HepG2 (cell line): Measurements from ENCODE around the gene PFKL. TPM values are rescaled to one million over a fixed set of nuclear protein-coding genes. Genes with fewer than 3 reads are reported as not detected.

Experiments used
- AKAP8 ChIP-seq: sonication (generic); formaldehyde crosslinking; IDR thresholded peaks from 2 replicates; pipeline ENCODE4 v1.5.1; 2020; ENCODE audit warnings: mild to moderate bottlenecking, missing genetic modification reagents
- ELF3 ChIP-seq: IDR thresholded peaks from 2 replicates; pipeline ENCODE4 v1.6.1; 2016; ENCODE audit warnings: missing genetic modification reagents, missing compliant biosample characterization
- ELF4 ChIP-seq: sonication (generic); formaldehyde crosslinking; IDR thresholded peaks from 2 replicates; pipeline ENCODE4 v1.5.0; 2020; ENCODE audit warnings: missing genetic modification reagents, mild to moderate bottlenecking, moderate library complexity, borderline replicate concordance
- FIP1L1 ChIP-seq: fragments of 200-400 bp; formaldehyde crosslinking; IDR thresholded peaks from 2 replicates; pipeline ENCODE4 v1.6.1; 2018; ENCODE audit warnings: low read depth, mild to moderate bottlenecking, low read length, moderate library complexity, borderline replicate concordance; ENCODE audit not compliant: insufficient read depth
- HDAC1 ChIP-seq: sonication (generic); formaldehyde crosslinking; IDR thresholded peaks from 2 replicates; pipeline ENCODE4 v1.5.1; 2020; ENCODE audit warnings: mild to moderate bottlenecking, missing genetic modification reagents
- KDM5B ChIP-seq: sonication (generic); formaldehyde crosslinking; IDR thresholded peaks from 2 replicates; pipeline ENCODE4 v1.4.0; 2020; ENCODE audit warnings: missing genetic modification reagents, mild to moderate bottlenecking, borderline replicate concordance
- MEF2D ChIP-seq: sonication (generic); formaldehyde crosslinking; IDR thresholded peaks from 2 replicates; pipeline ENCODE4 v1.5.1; 2020; ENCODE audit warnings: mild to moderate bottlenecking, missing genetic modification reagents
- MXI1 ChIP-seq: IDR thresholded peaks from 3 replicates; pipeline ENCODE4 v1.6.1; 2012; ENCODE audit warnings: low read depth, low read length, inconsistent platforms, borderline replicate concordance
- POLR2A ChIP-seq, 2 experiments: IDR thresholded peaks; 2 replicates each; pipeline ENCODE4 v1.6.1; 2011; ENCODE audit warnings: low read depth in 2 of 2, low read length in 2 of 2, mild to moderate bottlenecking in 1 of 2, moderate library complexity in 1 of 2; ENCODE audit not compliant: insufficient read depth in 1 of 2
- POLR2G ChIP-seq: fragments of 200-400 bp; formaldehyde crosslinking; IDR thresholded peaks from 2 replicates; pipeline ENCODE4 v1.6.1; 2018; ENCODE audit warnings: mild to moderate bottlenecking, low read depth, low read length, moderate library complexity
- SKI ChIP-seq: fragments of 450-650 bp; IDR thresholded peaks from one replicate; pipeline ENCODE4 v1.6.1; 2018; ENCODE audit warnings: mild to moderate bottlenecking; ENCODE audit not compliant: partially characterized antibody
- ZNF136 ChIP-seq: sonication (generic); formaldehyde crosslinking; IDR thresholded peaks from 2 replicates; pipeline ENCODE4 v1.8.1; 2022; ENCODE audit warnings: low read depth, mild to moderate bottlenecking, moderate library complexity, missing genetic modification reagents
- ZNF333 ChIP-seq: sonication (generic); formaldehyde crosslinking; IDR thresholded peaks from 2 replicates; pipeline ENCODE4 v1.4.0; 2020; ENCODE audit warnings: mild to moderate bottlenecking, missing genetic modification reagents, borderline replicate concordance
- ZNF446 ChIP-seq: sonication (generic); formaldehyde crosslinking; IDR thresholded peaks from 2 replicates; pipeline ENCODE4 v1.5.0; 2020; ENCODE audit warnings: mild to moderate bottlenecking, missing genetic modification reagents
- polyA plus RNA-seq, 8 experiments: library from polyadenylated mRNA; depleted of rRNA in 3 of 8; stranded (reverse) in 7 of 8; unstranded in 1 of 8; fragments of >200 nt; fragmentation: Illumina TruSeq in 4 of 8; extraction: Trizol in 4 of 8; gene quantifications; 2 replicates each; pipeline versions ENCODE4 v1.2.1 to v1.2.3, GENCODE V29; 2011 to 2016; ENCODE audit warnings: low read depth in 4 of 8, missing spikeins in 1 of 8, mixed read lengths in 1 of 8; ENCODE audit not compliant: insufficient read depth in 1 of 8
- total RNA-seq, 5 experiments: library from RNA; depleted of rRNA; stranded (reverse); fragments of >200 nt; fragmentation: Illumina TruSeq; extraction: Trizol; gene quantifications; 2 replicates each; pipeline ENCODE4 v1.2.3, GENCODE V29; 2016; ENCODE audit warnings: low read depth in 1 of 5
- TF ChIP-seq, protein P1 (sequence below): IDR thresholded peaks from 2 replicates; pipeline ENCODE4 v1.6.1; 2012; ENCODE audit warnings: inconsistent platforms
- TF ChIP-seq, protein P2 (sequence below), 2 experiments: sonication (generic) in 1 of 2; formaldehyde crosslinking in 1 of 2; IDR thresholded peaks; 2 replicates each; pipeline versions ENCODE4 v1.4.0 to v1.6.1; 2018 to 2020; ENCODE audit warnings: missing genetic modification reagents in 2 of 2, borderline replicate concordance in 1 of 2, low read depth in 1 of 2, mild to moderate bottlenecking in 1 of 2, missing biosample characterization in 1 of 2
- TF ChIP-seq, protein P3 (sequence below): IDR thresholded peaks from 2 replicates; pipeline ENCODE4 v1.6.1; 2016; ENCODE audit warnings: mild to moderate bottlenecking, missing biosample characterization, missing genetic modification reagents
- TF ChIP-seq, protein P4 (sequence below): sonication (generic); formaldehyde crosslinking; IDR thresholded peaks from 2 replicates; pipeline ENCODE4 v1.4.0; 2020; ENCODE audit warnings: missing genetic modification reagents
- TF ChIP-seq, protein P5 (sequence below): sonication (generic); formaldehyde crosslinking; IDR thresholded peaks from 2 replicates; pipeline ENCODE4 v1.4.0; 2020; ENCODE audit warnings: mild to moderate bottlenecking, missing genetic modification reagents, borderline replicate concordance

Gene PFKL
- total and polyA plus RNA-seq, 2 of the 13 experiments (the other 11 are each of a cell fraction or from before 2014, with no cell fraction given): 92.8 to 106 TPM

DNA sequence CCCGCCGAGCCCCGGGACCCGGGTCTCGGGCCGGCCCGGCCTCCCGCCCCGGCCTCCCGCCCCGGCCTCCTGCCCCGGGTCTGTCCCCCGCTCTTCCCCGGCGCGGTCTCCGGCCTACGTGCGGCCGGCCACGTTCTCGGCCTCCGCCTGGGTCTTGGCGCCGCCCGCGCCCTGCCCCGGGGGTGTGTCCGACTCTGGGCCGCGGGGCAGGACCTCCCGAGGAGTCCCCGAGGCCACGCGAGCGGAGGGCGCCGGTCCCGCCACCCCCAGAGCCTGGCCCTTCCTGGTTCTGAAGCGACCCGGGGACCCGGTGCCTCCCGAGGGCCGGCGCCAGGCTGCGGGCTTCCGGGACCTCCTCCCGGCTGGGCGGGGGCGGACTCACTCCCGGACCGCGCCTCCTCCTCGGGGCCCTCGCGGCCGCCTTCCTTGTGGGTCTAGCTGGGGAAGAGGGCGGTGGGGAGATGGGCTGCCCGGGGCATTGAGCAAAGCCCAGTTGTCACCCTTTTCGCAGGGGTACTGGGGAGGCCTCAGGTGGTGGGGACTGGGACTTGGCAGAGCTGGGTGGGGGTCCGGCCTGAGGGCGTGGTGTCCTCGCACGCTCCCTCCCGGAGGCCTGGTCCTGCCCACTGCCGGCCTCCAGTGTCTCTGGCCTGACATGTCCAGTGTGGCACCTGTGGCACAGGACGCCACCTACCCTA, 558 bp downstream of the PFKL start (continued):
- 0 out of 2 replicates have a peak, but pooled peaks have one; percentile 35 for TF ChIP-seq ZNF136 (CRISPR knock-in tag)
- TF ChIP-seq, protein P1, sequence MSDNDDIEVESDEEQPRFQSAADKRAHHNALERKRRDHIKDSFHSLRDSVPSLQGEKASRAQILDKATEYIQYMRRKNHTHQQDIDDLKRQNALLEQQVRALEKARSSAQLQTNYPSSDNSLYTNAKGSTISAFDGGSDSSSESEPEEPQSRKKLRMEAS: no peak
- no peak for TF ChIP-seq FIP1L1
- TF ChIP-seq ELF3 (CRISPR knock-in tag): peak; percentile 34
- TF ChIP-seq, protein P2, sequence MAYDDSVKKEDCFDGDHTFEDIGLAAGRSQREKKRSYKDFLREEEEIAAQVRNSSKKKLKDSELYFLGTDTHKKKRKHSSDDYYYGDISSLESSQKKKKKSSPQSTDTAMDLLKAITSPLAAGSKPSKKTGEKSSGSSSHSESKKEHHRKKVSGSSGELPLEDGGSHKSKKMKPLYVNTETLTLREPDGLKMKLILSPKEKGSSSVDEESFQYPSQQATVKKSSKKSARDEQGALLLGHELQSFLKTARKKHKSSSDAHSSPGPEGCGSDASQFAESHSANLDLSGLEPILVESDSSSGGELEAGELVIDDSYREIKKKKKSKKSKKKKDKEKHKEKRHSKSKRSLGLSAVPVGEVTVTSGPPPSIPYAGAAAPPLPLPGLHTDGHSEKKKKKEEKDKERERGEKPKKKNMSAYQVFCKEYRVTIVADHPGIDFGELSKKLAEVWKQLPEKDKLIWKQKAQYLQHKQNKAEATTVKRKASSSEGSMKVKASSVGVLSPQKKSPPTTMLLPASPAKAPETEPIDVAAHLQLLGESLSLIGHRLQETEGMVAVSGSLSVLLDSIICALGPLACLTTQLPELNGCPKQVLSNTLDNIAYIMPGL (CRISPR knock-in tag; IDR thresholded peaks at IDR 0.05; ENCODE audit: borderline replicate concordance in 1 of 2, low read depth in 1 of 2): peak in 1 of 2 experiments; percentile 24; a peak in 1 of 4 replicates
- TF ChIP-seq, protein P3, sequence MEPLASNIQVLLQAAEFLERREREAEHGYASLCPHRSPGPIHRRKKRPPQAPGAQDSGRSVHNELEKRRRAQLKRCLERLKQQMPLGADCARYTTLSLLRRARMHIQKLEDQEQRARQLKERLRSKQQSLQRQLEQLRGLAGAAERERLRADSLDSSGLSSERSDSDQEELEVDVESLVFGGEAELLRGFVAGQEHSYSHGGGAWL (CRISPR knock-in tag): 0 out of 2 replicates have a peak, but pooled peaks have one; percentile 53
- TF ChIP-seq ZNF333 (CRISPR knock-in tag): 0 out of 2 replicates have a peak, but pooled peaks have one; percentile 68
- TF ChIP-seq, protein P4, sequence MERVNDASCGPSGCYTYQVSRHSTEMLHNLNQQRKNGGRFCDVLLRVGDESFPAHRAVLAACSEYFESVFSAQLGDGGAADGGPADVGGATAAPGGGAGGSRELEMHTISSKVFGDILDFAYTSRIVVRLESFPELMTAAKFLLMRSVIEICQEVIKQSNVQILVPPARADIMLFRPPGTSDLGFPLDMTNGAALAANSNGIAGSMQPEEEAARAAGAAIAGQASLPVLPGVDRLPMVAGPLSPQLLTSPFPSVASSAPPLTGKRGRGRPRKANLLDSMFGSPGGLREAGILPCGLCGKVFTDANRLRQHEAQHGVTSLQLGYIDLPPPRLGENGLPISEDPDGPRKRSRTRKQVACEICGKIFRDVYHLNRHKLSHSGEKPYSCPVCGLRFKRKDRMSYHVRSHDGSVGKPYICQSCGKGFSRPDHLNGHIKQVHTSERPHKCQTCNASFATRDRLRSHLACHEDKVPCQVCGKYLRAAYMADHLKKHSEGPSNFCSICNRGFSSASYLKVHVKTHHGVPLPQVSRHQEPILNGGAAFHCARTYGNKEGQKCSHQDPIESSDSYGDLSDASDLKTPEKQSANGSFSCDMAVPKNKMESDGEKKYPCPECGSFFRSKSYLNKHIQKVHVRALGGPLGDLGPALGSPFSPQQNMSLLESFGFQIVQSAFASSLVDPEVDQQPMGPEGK: peak; percentile 15; the same call in 1 of the 2 replicates
- TF ChIP-seq KDM5B (CRISPR knock-in tag): peak; percentile 68
- TF ChIP-seq, protein P5, sequence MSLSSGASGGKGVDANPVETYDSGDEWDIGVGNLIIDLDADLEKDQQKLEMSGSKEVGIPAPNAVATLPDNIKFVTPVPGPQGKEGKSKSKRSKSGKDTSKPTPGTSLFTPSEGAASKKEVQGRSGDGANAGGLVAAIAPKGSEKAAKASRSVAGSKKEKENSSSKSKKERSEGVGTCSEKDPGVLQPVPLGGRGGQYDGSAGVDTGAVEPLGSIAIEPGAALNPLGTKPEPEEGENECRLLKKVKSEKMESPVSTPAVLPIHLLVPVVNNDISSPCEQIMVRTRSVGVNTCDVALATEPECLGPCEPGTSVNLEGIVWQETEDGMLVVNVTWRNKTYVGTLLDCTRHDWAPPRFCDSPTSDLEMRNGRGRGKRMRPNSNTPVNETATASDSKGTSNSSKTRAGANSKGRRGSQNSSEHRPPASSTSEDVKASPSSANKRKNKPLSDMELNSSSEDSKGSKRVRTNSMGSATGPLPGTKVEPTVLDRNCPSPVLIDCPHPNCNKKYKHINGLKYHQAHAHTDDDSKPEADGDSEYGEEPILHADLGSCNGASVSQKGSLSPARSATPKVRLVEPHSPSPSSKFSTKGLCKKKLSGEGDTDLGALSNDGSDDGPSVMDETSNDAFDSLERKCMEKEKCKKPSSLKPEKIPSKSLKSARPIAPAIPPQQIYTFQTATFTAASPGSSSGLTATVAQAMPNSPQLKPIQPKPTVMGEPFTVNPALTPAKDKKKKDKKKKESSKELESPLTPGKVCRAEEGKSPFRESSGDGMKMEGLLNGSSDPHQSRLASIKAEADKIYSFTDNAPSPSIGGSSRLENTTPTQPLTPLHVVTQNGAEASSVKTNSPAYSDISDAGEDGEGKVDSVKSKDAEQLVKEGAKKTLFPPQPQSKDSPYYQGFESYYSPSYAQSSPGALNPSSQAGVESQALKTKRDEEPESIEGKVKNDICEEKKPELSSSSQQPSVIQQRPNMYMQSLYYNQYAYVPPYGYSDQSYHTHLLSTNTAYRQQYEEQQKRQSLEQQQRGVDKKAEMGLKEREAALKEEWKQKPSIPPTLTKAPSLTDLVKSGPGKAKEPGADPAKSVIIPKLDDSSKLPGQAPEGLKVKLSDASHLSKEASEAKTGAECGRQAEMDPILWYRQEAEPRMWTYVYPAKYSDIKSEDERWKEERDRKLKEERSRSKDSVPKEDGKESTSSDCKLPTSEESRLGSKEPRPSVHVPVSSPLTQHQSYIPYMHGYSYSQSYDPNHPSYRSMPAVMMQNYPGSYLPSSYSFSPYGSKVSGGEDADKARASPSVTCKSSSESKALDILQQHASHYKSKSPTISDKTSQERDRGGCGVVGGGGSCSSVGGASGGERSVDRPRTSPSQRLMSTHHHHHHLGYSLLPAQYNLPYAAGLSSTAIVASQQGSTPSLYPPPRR: no peak
- TF ChIP-seq MEF2D (CRISPR knock-in tag): peak; percentile 17; the same call in 1 of the 2 replicates
- peak; percentile 68 for TF ChIP-seq HDAC1 (CRISPR knock-in tag)
- TF ChIP-seq AKAP8 (CRISPR knock-in tag): 0 out of 2 replicates have a peak, but pooled peaks have one; percentile 52
- no peak for TF ChIP-seq SKI
- 0 out of 2 replicates have a peak, but pooled peaks have one; percentile 47 for TF ChIP-seq ZNF446
- peak; percentile 66 for TF ChIP-seq POLR2G
- TF ChIP-seq MXI1: peak; percentile 49; the same call in 1 of the 3 replicates
- TF ChIP-seq POLR2A (IDR thresholded peaks at IDR 0.05; ENCODE audit: insufficient read depth in 1 of 2, low read depth in 2 of 2, low read length in 2 of 2): 0 out of 4 replicates have a peak, but pooled peaks of 1 of the 2 experiments have one; percentile 10
- TF ChIP-seq ELF4 (CRISPR knock-in tag): 0 out of 2 replicates have a peak, but pooled peaks have one; percentile 44
